K562 (cell line): ENCODE measurements around the gene NLRP6.

Experiments
- CTCF ChIP-seq, 3 experiments: IDR thresholded peaks in 2 of 3; conservative IDR thresholded peaks in 1 of 3; 2 replicates each; pipeline ENCODE4 v1.5.1; 2011 to 2012; ENCODE audit warnings: low read length in 3 of 3, mild to moderate bottlenecking in 3 of 3, control low read depth in 2 of 3, improper control_type of control experiment in 1 of 3, inconsistent platforms in 1 of 3, low read depth in 1 of 3, mixed read lengths in 1 of 3, moderate library complexity in 1 of 3; ENCODE audit not compliant: insufficient read depth in 2 of 3
- GABPA ChIP-seq: fragments of 200-800 bp; sonication (Bioruptor generic); conservative IDR thresholded peaks from 2 replicates; pipeline ENCODE4 v1.6.1; 2016; ENCODE audit warnings: low read depth, missing genetic modification characterization, missing compliant biosample characterization
- HNRNPK ChIP-seq: fragments of 200-400 bp; formaldehyde crosslinking; IDR thresholded peaks from one replicate; pipeline ENCODE4 v1.6.1; 2018; ENCODE audit warnings: mild to moderate bottlenecking, low read depth, low read length; ENCODE audit not compliant: poor library complexity, severe bottlenecking
- MAFK ChIP-seq: IDR thresholded peaks from 2 replicates; pipeline ENCODE4 v1.6.1; 2011; ENCODE audit warnings: low read length, improper control_type of control experiment
- POLR2A ChIP-seq: fragments of 450-650 bp; conservative IDR thresholded peaks from 2 replicates; pipeline ENCODE4 v1.6.1; 2016
- POLR2AphosphoS5 ChIP-seq: IDR thresholded peaks from 2 replicates; pipeline ENCODE4 v1.6.1; 2011; ENCODE audit warnings: mild to moderate bottlenecking, low read depth, low read length, moderate library complexity; ENCODE audit not compliant: control insufficient read depth, insufficient read depth
- POLR3G ChIP-seq: IDR thresholded peaks from 2 replicates; pipeline ENCODE4 v1.6.1; 2011; ENCODE audit not compliant: insufficient read length, insufficient replicate concordance; ENCODE audit errors: extremely low read depth
- PTBP1 ChIP-seq: fragments of 200-400 bp; formaldehyde crosslinking; IDR thresholded peaks from 2 replicates; pipeline ENCODE4 v1.6.1; 2017; ENCODE audit warnings: low read depth, low read length
- RCOR1 ChIP-seq, 2 experiments: IDR thresholded peaks; 2 replicates each; pipeline ENCODE4 v1.6.1; 2012; ENCODE audit warnings: low read depth in 2 of 2, low read length in 2 of 2, borderline replicate concordance in 1 of 2, improper control_type of control experiment in 1 of 2
- REST ChIP-seq, 2 experiments: fragments of 450-650 bp; formaldehyde crosslinking in 1 of 2; IDR thresholded peaks; 2 replicates each; pipeline versions ENCODE4 v1.4.0 to v1.6.1; 2014 to 2020; ENCODE audit warnings: mild to moderate bottlenecking in 2 of 2, borderline replicate concordance in 1 of 2, low read depth in 1 of 2
- SMARCC2 ChIP-seq: fragments of 450-650 bp; IDR thresholded peaks from 2 replicates; pipeline ENCODE4 v1.6.1; 2017; ENCODE audit warnings: antibody characterized with exemption, moderate library complexity, mild to moderate bottlenecking, low read depth
- ZNF253 ChIP-seq: fragments of 250-450 bp; sonication (Bioruptor Pico); conservative IDR thresholded peaks from 2 replicates; pipeline ENCODE4 v1.6.1; 2021; ENCODE audit warnings: mild to moderate bottlenecking
- ZNF589 ChIP-seq: fragments of 200-800 bp; sonication (Bioruptor generic); IDR thresholded peaks from 2 replicates; pipeline ENCODE4 v1.6.1; 2016; ENCODE audit warnings: low read depth, missing genetic modification characterization, missing compliant biosample characterization
- ZNF707 ChIP-seq: fragments of 250-450 bp; sonication (Bioruptor Pico); conservative IDR thresholded peaks from 2 replicates; pipeline ENCODE4 v1.8.0; 2022; ENCODE audit warnings: inconsistent platforms, mild to moderate bottlenecking, moderate library complexity

GRCh38 chr11:251550-251949 is 26.7 kb upstream of the NLRP6 start:
- peak in 2 of 3 experiments; percentile 19 to 27; a peak in 2 of 6 replicates for TF ChIP-seq CTCF (IDR thresholded peaks at IDR 0.05 in 2 of 3, conservative IDR thresholded peaks at IDR 0.05 in 1 of 3; ENCODE audit: insufficient read depth in 2 of 3, low read depth in 1 of 3, low read length in 3 of 3)
- no peak for TF ChIP-seq ZNF589 (CRISPR knock-in tag)
- no peak for TF ChIP-seq MAFK
- no peak for TF ChIP-seq ZNF253 (CRISPR knock-in tag)
- no peak for TF ChIP-seq PTBP1
- TF ChIP-seq POLR2AphosphoS5 = no peak
- TF ChIP-seq GABPA (tag) = no peak
- no peak for TF ChIP-seq SMARCC2
- TF ChIP-seq REST (IDR thresholded peaks at IDR 0.05; ENCODE audit: borderline replicate concordance) = no peak
- no peak for TF ChIP-seq REST (CRISPR knock-in tag; IDR thresholded peaks at IDR 0.05; ENCODE audit: low read depth)
- TF ChIP-seq HNRNPK = no peak
- no peak for TF ChIP-seq RCOR1 (IDR thresholded peaks at IDR 0.05; ENCODE audit: borderline replicate concordance in 1 of 2, low read depth in 2 of 2, low read length in 2 of 2)
- no peak for TF ChIP-seq ZNF707 (CRISPR knock-in tag)
- no peak for TF ChIP-seq POLR2A
- no peak for TF ChIP-seq POLR3G
